Measurements from ENCODE around the gene MLLT1. TPM values are rescaled to one million over a fixed set of nuclear protein-coding genes. Genes with fewer than 3 reads are reported as not detected.

The MLLT1 gene
- total RNA-seq, 1 experiment from 2014 or later = 54.9 TPM

DNA sequence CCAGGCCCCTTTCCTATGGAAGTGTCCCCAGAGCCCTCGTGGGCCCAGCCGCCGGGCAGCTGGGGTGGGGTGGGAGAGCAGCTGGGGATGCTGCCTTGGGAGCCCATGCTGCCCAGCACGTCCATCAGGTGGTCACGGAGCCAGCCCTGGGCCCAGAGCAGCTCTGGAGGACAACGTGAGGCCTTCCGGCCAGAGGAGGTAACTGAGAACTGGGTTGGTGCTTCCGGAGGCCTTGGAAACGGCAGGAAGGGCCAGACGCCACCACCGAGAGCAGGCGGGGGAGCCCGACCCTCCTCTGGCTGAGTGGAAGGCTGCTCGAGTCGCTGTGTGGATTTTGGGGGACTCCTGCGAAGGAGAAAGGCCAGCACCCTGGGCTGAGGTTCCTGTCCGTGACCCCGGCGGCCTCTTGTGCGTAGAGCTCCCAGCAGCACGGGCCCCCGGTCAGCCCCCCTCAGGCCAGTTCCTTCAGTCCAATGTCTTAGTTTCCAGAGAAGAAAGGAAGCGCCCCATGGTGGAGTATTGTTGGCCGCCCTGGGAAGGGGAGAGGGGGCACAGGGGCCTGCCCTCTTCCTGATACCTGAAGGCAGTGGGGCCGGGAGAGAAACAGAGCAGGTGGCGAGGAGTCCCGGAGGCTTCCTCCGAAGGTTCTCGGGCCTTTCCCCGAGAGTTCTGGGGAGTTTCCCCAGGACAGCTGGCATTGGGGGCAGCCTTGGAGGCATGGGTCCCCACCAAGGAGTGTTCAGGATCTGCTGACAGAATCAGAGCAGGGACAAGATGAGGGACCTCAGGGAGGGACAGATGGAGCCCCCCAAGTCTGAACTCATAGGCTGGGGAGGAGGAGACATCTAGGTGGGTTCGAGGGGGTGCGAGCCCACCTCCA is 68.8 kb downstream of the MLLT1 start:
- no peak overlapping the region for H3K4me2 ChIP-seq (ENCODE audit: insufficient read depth, insufficient read length, low read length)
- no peak overlapping the region for H2AFZ ChIP-seq (ENCODE audit: low read length)
- no peak overlapping the region for H2BK120ac ChIP-seq (ENCODE audit: low read depth, low read length, poor library complexity, severe bottlenecking)
- H2BK15ac ChIP-seq (ENCODE audit: low read depth, low read length) = no peak overlapping the region
- H3T11ph ChIP-seq (ENCODE audit: low read length) = no peak overlapping the region
- Mint-ChIP-seq H3K9me3 (no peaks in the 10 kb centered on the region), H3K36me3 (ENCODE audit: insufficient read depth in 1 of 3, low read depth in 3 of 3) (peaks cover 3 to 11% (median 11%) of the 10 kb centered on the region in 3 experiments), H3K27me3 (ENCODE audit: low read depth) (peaks cover 2% of the 10 kb centered on the region; the same call in 1 of the 2 replicates), H3K27ac (peak overlapping the region in 1 of 3 experiments; percentile 74; a peak in 1 of 7 replicates), H3K4me1 (no peaks in the 10 kb centered on the region), H3K4me3 (no peak overlapping the region)
- no peak overlapping the region for H3K9ac ChIP-seq (ENCODE audit: extremely low read depth, insufficient read length, low read length)
- H2BK12ac ChIP-seq (ENCODE audit: insufficient read length, low read depth, low read length) = no peak overlapping the region
- no peak overlapping the region for H3K14ac ChIP-seq (ENCODE audit: insufficient read depth, low read length)
- no peaks in the 10 kb centered on the region for H3K27me3 ChIP-seq (ENCODE audit: insufficient read depth, low read length)
- no peak for DNase-seq
- no peak overlapping the region for H4K91ac ChIP-seq (ENCODE audit: insufficient read length, low read depth, low read length)
- H4K8ac ChIP-seq (replicated peaks; ENCODE audit: insufficient read length, low read depth, low read length) = no peak overlapping the region
- H3K27ac ChIP-seq (ENCODE audit: insufficient read length, low read depth, low read length) = no peak overlapping the region
- H4K5ac ChIP-seq (ENCODE audit: insufficient read length, low read depth, low read length) = no peak overlapping the region
- H3K56ac ChIP-seq (ENCODE audit: insufficient read length, low read depth, low read length) = no peak overlapping the region
- H3K9me3 ChIP-seq (ENCODE audit: control insufficient read depth, low read depth, low read length) = no peaks in the 10 kb centered on the region
- no peaks in the 10 kb centered on the region for H3K79me1 ChIP-seq (ENCODE audit: insufficient read depth, low read depth, low read length, poor library complexity, severe bottlenecking)
- no peak overlapping the region for H3K18ac ChIP-seq (ENCODE audit: insufficient read length, low read depth, low read length)
- TF ChIP-seq, protein P1, sequence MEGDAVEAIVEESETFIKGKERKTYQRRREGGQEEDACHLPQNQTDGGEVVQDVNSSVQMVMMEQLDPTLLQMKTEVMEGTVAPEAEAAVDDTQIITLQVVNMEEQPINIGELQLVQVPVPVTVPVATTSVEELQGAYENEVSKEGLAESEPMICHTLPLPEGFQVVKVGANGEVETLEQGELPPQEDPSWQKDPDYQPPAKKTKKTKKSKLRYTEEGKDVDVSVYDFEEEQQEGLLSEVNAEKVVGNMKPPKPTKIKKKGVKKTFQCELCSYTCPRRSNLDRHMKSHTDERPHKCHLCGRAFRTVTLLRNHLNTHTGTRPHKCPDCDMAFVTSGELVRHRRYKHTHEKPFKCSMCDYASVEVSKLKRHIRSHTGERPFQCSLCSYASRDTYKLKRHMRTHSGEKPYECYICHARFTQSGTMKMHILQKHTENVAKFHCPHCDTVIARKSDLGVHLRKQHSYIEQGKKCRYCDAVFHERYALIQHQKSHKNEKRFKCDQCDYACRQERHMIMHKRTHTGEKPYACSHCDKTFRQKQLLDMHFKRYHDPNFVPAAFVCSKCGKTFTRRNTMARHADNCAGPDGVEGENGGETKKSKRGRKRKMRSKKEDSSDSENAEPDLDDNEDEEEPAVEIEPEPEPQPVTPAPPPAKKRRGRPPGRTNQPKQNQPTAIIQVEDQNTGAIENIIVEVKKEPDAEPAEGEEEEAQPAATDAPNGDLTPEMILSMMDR (conservative IDR thresholded peaks at IDR 0.05) = no peak
- no peak overlapping the region for H3K4ac ChIP-seq (ENCODE audit: low read depth, low read length)
- H4K20me1 ChIP-seq (ENCODE audit: control insufficient read depth, insufficient read depth, insufficient read length) = no peaks in the 10 kb centered on the region
- H2BK20ac ChIP-seq (ENCODE audit: low read depth, low read length, poor library complexity, severe bottlenecking) = no peak overlapping the region
- no peak overlapping the region for H3K23ac ChIP-seq (ENCODE audit: insufficient read length, low read depth, low read length)
- H3K23me2 ChIP-seq (ENCODE audit: insufficient read length, low read depth, low read length, poor library complexity, severe bottlenecking) = no peaks in the 10 kb centered on the region
- no peak overlapping the region for H2AK5ac ChIP-seq (ENCODE audit: insufficient read length, low read length)
- no peaks in the 10 kb centered on the region for H3K79me2 ChIP-seq (ENCODE audit: insufficient read depth, low read length)
- no peaks in the 10 kb centered on the region for H3K4me1 ChIP-seq (ENCODE audit: insufficient read depth, low read length)
- no CpG with 5 or more reads among the region's 32 CpGs for WGBS (ENCODE audit: extremely low coverage, insufficient read length, low lambda C conversion rate)
- no peak overlapping the region for H2BK5ac ChIP-seq (ENCODE audit: insufficient read length, low read length)
